GM21786 (cell line): ENCODE data around the gene VPS37B.

ENCODE experiments used
- ATAC-seq: cut with Tn5 transposase; IDR thresholded peaks from one replicate; pipeline ENCODE4 v1.9.1; 2021; ENCODE audit not compliant: unreplicated experiment

Gene VPS37B

DNA sequence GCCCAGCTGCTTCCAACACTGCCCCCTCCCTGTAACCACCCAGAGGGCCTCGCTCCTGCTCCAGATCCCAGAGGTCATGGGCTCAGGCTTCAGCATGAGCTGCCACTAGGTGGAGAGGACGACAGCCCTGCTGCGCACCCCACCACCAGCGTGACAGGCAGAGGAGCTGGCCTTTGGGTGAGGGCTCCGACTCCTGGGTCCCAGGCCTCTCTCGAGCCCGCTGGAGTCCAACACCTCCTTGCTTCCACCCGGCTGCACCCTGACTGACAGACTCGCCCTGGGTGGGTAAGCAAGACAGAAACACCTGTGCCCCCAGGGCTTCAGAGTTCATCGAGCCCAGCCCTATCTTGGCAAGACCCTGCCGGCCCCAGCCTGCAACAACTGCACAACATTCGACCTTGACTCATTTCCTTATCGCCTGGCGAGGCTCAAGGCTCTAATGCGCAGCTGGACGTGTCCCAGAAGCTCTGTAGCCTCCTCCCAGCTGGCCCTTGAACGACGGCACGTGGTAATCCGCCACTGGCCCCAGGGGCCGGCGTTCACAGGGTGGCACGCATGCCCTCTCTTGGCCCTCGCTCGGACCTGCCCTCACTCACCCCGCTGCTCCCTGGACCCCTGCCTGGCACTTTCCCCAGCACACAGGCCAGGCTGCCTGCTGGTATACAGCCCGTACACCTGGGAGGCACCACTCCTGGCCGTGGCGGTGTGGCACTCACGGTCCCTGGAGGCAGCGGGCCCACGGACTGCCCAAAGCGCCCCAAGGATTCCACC is 28.0 kb downstream of the VPS37B start:
- no peak for ATAC-seq

DNA sequence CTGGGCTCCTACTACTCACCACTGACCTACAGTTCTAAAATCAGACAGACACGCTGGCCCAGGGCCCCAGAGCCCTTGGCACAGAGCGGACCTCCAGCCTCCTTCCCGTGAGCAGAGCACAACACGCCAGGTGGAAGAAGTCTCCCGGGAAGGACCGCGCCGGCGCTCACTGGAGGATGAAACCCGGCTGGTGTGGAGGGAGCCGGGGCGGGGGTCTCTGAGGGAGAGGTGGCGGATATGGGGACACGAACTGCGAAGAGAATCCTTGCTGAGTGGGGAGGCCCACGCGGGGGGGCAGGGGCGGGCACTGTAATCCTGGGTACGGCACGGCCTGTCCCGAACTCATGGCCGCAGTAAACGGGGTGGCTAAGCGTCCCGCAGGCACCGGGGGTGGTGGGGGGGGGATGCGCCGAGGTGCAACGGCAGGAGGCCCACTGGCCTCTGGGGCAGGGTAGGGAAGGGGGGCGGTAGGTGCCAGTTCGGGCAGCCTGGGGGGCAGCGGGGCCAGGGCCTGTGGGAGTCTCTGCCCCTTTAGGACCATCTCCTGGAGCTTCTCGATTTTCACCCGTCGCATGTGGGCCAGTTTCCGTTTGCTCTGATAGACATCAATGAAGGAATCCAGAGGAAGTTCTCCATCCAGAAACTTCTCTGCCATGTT is 28.8 kb downstream of the VPS37B start:
- no peak for ATAC-seq

DNA sequence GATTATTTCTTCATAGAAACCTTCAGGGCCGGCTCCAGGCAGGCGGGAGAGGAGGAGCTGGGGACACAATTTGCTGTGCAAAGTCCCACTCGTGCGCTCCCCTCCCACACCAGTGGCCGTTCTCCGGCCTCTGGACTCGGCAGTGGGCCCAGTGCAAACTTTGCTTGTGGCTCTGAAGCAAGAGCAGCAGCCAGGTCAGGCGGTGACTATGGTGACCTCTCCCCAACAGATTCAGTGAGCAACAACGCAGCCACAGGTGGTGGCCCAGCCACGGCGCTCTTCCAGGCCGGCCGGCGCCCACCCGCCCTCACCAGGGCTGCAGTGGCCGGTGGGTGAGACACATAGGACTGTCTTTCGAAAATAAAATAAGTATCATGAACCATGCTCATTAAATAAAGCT is 29.5 kb downstream of the VPS37B start:
- ATAC-seq = no peak

DNA sequence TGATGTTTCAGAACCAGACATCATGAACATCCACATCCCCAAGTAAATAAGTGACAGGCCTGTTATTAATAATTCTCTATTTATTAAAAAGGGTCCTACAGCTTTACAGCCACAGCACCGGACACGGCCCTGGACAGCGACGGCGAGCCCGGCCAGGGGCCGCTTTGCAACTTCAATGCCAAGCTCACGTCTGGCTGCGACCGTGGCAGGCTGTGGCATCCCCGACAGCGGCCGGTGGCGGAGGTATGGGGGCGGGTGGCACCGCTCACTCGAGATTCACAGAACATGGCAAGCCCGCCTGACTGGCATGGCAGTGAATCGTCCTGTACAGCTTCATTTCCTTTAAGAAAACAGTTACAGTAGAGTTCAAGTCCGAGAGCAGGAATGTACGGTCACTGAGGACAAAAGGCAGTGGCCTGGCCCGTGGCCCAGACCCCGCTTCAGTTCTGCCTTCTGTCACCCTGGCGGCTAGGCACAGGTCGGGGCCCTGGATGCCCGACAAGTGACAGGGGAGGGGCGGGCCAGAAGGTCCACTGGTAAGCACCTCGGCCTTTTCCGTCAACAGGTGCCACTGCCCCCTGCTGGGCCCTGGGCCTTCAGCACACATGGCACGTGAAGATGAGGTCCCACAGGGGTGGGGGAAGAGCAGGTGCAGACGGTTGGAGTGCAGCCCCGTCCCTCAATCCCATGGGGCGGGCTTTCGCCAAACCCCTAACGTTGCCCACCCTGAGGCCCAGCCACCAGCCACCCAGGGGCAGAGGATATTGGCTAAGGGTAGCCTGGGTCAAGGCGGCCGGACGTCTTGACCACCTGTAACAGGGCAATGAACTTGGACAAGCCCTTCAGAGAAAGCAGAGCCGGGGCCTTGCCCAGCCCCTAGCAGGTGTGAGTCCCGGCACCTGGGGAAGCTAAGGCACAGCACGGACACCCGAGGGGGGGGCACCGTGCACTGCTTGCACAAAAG is 30.4 kb downstream of the VPS37B start:
- ATAC-seq = no peak

DNA sequence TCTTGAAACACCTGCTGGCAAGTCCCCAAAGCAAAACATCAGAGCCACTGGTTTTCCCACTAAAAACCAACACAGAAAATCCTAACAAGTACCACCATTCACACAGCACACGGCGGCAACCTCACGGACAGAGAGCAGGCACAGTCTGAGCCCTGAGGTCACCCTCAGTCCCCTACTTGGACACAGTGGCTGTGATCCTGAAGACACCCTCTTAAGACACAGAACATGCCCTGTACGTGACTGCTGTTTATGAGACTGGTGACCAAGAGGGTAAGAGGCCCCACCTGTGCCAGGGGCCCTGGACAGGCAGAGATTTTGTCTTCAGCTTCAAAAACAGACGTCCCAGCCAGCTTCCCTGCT is 31.1 kb downstream of the VPS37B start:
- no peak for ATAC-seq

DNA sequence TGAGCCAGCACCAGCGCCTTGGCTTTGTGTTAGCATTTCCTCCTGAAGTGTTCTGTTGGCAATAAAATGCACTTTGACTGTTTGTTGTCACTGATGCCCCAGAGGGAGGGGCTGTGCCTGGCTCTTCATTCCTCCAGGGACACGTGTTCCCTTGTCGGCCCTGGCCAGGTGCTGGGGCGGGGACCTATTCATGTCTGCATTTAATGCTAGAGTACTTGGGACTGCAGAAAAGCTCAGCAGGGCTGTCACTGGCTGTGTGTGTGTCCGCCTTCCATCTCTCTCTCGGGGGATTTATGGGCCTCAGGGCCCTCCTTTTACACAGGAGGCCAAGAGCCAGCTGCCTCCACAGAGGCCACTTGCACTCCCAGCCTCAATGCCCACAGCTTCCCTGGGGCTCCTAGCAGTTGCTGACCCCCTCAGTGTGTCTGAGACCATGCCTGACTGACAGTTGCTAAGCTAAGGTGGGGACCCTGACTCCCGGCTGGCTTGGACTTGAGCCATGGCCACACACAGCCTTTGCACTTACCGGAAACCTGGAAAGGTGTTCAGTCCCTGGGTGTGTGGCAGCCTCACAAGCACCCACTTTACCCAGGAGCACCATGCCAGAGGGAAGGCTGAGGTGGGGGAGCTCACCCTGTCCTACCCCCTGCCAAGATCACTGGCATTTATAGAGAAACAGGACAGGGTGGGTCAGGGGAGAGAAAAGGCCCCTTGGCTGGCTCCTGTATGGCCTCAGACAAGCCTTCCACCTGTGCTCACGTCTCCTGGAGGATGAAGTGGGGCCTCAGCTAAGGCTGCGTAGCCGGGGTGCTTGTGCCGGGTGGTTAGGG is 32.8 kb downstream of the VPS37B start:
- ATAC-seq = no peak

- ATAC-seq = no peak
Measured at GRCh38 chr12:122862110-122862634, 33.8 kb downstream of the VPS37B start.

DNA sequence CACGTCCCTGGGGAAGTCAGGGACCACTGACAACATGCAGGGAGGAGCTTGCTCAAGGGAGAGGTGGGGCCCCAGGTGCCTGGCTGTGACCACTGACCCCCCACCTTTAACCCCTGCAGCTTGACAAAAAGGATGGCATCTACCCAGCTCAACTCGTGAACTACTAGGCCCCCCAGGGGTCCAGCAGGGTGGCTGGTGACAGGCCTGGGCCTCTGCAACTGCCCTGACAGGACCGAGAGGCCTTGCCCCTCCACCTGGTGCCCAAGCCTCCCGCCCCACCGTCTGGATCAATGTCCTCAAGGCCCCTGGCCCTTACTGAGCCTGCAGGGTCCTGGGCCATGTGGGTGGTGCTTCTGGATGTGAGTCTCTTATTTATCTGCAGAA is 34.3 kb downstream of the VPS37B start:
- ATAC-seq = no peak

DNA sequence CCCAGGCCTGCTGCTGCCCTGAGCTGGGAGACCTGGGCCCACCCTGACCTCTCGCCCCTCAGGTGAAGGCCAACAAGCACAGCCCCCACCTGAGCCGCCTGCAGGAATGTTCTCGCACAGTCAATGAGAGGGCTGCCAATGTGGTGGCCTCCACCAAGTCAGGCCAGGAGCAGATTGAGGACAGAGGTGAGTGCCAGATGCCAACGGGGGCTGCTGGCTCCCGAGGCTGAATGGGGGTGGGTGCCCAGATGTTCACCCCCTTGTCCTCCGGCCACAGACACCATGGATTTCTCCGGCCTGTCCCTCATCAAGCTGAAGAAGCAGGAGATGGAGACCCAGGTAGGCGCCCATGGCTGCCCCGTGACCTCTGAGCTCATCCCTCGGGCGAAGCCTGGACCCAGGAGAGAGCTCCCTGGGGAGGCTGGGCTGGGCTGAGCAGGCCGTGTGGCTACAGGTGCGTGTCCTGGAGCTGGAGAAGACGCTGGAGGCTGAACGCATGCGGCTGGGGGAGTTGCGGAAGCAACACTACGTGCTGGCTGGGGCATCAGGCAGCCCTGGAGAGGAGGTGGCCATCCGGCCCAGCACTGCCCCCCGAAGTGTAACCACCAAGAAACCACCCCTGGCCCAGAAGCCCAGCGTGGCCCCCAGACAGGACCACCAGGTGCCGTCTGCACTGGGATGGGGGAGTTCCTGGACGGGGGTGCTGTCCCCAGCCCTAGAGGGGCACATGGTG is 34.9 kb downstream of the VPS37B start:
- ATAC-seq = no peak

- ATAC-seq = no peak
Measured at GRCh38 chr12:122860040-122860853, 35.7 kb downstream of the VPS37B start.

- no peak for ATAC-seq
Measured at GRCh38 chr12:122859303-122860039, 36.5 kb downstream of the VPS37B start.

DNA sequence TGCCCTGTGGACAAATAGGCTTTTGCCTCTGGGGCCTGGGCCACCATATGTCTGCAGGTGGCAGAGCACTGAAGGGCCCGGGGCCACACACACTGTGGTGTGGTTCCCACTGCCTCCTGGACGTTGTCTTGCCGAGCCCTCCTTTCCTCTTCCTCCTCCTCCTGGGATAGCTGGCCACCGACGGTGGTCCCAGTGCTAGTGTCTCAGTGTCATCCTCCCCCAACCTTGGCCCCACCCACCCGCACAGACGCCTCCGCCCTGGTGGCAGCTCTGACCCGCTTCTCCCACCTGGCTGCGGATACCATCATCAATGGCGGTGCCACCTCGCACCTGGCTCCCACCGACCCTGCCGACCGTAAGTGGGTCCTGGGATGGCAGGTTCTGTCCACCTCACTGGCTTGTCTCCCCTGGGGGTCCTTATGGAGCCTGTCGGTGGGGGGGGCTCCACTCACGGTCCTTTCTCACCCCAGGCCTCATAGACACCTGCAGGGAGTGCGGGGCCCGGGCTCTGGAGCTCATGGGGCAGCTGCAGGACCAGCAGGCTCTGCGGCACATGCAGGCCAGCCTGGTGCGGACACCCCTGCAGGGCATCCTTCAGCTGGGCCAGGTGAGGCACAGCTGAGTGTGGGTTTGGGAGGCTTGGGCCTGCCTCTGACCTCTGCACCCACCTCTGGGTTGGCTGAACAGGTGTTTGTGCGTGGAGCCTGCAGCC is 37.2 kb downstream of the VPS37B start:
- no peak for ATAC-seq

GRCh38 chr12:122858171-122858570 is 37.8 kb downstream of the VPS37B start:
- no peak for ATAC-seq

DNA sequence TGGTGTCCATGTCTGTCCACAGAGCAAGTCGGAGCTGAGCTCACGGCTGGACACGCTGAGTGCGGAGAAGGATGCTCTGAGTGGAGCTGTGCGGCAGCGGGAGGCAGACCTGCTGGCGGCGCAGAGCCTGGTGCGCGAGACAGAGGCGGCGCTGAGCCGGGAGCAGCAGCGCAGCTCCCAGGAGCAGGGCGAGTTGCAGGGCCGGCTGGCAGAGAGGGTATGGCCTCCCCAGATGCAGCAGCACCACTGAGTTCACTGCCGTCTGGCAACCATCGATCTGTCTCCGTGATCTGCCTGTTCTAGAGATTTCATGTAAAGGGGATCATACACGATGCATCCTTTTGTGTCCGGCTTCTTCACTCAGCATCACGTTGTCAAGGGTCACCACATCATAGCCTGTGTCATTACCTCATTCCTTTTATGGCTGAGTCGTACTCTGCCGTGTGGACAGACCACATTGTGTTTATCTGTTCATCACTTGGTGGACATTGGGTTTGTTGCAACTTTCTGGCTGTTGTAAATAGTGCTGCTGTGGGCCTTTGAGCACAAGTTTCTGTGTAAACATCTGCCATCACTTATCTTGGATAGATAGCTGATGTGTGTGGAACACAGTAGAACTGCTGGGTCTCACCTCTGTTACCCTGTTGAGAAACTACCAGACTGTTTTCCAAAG is 38.8 kb downstream of the VPS37B start:
- no peak for ATAC-seq

DNA sequence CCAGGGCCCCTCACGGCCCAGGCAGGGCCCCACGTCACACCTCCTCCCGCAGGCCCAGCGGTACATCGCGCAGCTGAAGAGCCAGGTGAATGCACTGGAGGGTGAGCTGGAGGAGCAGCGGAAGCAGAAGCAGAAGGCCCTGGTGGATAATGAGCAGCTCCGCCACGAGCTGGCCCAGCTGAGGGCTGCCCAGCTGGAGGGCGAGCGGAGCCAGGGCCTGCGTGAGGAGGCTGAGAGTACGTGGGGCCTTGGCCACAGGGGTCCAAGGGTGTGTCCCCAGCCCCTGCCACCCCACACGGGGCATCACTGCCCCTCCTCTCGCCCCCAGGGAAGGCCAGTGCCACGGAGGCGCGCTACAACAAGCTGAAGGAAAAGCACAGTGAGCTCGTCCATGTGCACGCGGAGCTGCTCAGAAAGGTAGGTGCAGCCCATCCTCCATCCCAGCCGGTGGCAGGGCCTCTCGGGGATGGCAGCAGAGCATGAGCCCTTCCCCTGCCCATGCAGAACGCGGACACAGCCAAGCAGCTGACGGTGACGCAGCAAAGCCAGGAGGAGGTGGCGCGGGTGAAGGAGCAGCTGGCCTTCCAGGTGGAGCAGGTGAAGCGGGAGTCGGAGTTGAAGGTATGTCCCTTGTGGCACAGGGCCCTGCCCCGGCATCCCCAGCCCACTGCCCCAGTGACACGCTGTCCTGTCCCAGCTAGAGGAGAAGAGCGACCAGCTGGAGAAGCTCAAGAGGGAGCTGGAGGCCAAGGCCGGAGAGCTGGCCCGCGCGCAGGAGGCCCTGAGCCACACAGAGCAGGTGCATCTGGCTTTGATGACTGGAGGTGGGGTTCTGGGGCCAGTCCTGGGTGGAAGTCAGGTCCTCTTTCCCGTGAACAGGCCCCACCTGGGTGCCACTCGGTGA is 39.7 kb downstream of the VPS37B start:
- ATAC-seq = no peak
